ENCODE measurements around the gene MYF5. TPM values are rescaled to one million over a fixed set of nuclear protein-coding genes. Genes with fewer than 3 reads are reported as not detected.

Gene MYF5
- total RNA-seq, 1 experiment from 2014 or later: not detected

- Histone ChIP-seq H3T11ph (ENCODE audit: low read length) (no peak overlapping the region), H4K5ac (ENCODE audit: insufficient read length, low read depth, low read length) (no peak overlapping the region), H3K4ac (ENCODE audit: low read depth, low read length) (no peak overlapping the region), H3K9ac (ENCODE audit: extremely low read depth, insufficient read length, low read length) (no peak overlapping the region), H2AK5ac (ENCODE audit: insufficient read length, low read length) (no peak overlapping the region), H3K23ac (ENCODE audit: insufficient read length, low read depth, low read length) (no peak overlapping the region), H3K27me3 (ENCODE audit: insufficient read depth, low read length) (peaks cover 46% of the 10 kb centered on the region; the same call in 1 of the 2 replicates), H4K8ac (replicated peaks; ENCODE audit: insufficient read length, low read depth, low read length) (no peak overlapping the region), H2BK120ac (ENCODE audit: low read depth, low read length, poor library complexity, severe bottlenecking) (no peak overlapping the region), H3K79me2 (ENCODE audit: insufficient read depth, low read length) (no peaks in the 10 kb centered on the region), H3K4me2 (ENCODE audit: insufficient read depth, insufficient read length, low read length) (peak overlapping the region; percentile 52), H3K14ac (ENCODE audit: insufficient read depth, low read length) (no peak overlapping the region), H3K79me1 (ENCODE audit: insufficient read depth, low read depth, low read length, poor library complexity, severe bottlenecking) (no peaks in the 10 kb centered on the region), H2BK20ac (ENCODE audit: low read depth, low read length, poor library complexity, severe bottlenecking) (no peak overlapping the region), H3K27ac (ENCODE audit: insufficient read length, low read depth, low read length) (no peak overlapping the region), H3K23me2 (ENCODE audit: insufficient read length, low read depth, low read length, poor library complexity, severe bottlenecking) (peaks cover 15% of the 10 kb centered on the region), H3K18ac (ENCODE audit: insufficient read length, low read depth, low read length) (no peak overlapping the region), H3K4me1 (ENCODE audit: insufficient read depth, low read length) (peaks cover 15% of the 10 kb centered on the region), H3K9me3 (ENCODE audit: control insufficient read depth, low read depth, low read length) (no peaks in the 10 kb centered on the region), H2BK5ac (ENCODE audit: insufficient read length, low read length) (no peak overlapping the region), H3K56ac (ENCODE audit: insufficient read length, low read depth, low read length) (no peak overlapping the region), H4K91ac (ENCODE audit: insufficient read length, low read depth, low read length) (no peak overlapping the region), H4K20me1 (ENCODE audit: control insufficient read depth, insufficient read depth, insufficient read length) (no peaks in the 10 kb centered on the region), H2BK12ac (ENCODE audit: insufficient read length, low read depth, low read length) (no peak overlapping the region), H2BK15ac (ENCODE audit: low read depth, low read length) (no peak overlapping the region), H2AFZ (ENCODE audit: low read length) (no peak overlapping the region)
- Mint-ChIP-seq H3K36me3 (ENCODE audit: insufficient read depth in 1 of 3, low read depth in 3 of 3) (no peaks in the 10 kb centered on the region), H3K27ac (no peak overlapping the region), H3K4me1 (peaks cover 71% of the 10 kb centered on the region in 2 experiments), H3K27me3 (ENCODE audit: low read depth) (peaks cover 83% of the 10 kb centered on the region), H3K4me3 (peak overlapping the region; percentile 65 to 81), H3K9me3 (no peaks in the 10 kb centered on the region; a peak in 1 of 5 replicates)
- no peak for DNase-seq
- TF ChIP-seq CTCF (conservative IDR thresholded peaks at IDR 0.05): no peak
- no CpG with 5 or more reads among the region's 4 CpGs for WGBS (ENCODE audit: extremely low coverage, insufficient read length, low lambda C conversion rate)
Observed at GRCh38 chr12:80713419-80713818, 3.3 kb upstream of the MYF5 start.

Measured in H9 (cell line).